IMR-90 (cell line): Measurements from ENCODE around the gene SHLD1. TPM values are rescaled to one million over a fixed set of nuclear protein-coding genes. Genes with fewer than 3 reads are reported as not detected.
"Not testable (repeated sequence)": the region's sequence is repeated elsewhere in the genome, so short reads cannot be mapped to it uniquely, and the experiment has no call there.

Source experiments
- ATAC-seq: fragments of 200-7000 bp; cut with Tn5 transposase; 2 replicates; pipeline ENCODE4 v1.9.1; 2020; ENCODE audit warnings: low read depth, mild to moderate bottlenecking, moderate library complexity
- BruUV-seq: library from RNA; stranded (reverse); fragments of 400-500 nt; replicated peaks from 2 replicates; lab custom pipeline; 2021; lab: Mats Ljungman, UMichigan
- CTCF ChIA-PET: fragments of 300-600 bp; formaldehyde crosslinking; extraction: SDS; loops from one replicate; lab custom pipeline; 2021; ENCODE audit warnings: antibody characterized with exemption; lab: Yijun Ruan, JAX
- POLR2A ChIA-PET: fragments of 300-600 bp; sonication (Branson Sonifier 250); formaldehyde crosslinking; loops from one replicate; lab custom pipeline; 2022; ENCODE audit warnings: antibody characterized with exemption; ENCODE audit not compliant: unreplicated experiment; lab: Charles Lee
- DNase-seq: peaks from one replicate; pipeline ENCODE4 v3.0.0; 2013
- H2AFZ ChIP-seq: replicated peaks from 2 replicates; pipeline ENCODE3; 2013; ENCODE audit warnings: low read length, mild to moderate bottlenecking; ENCODE audit not compliant: poor library complexity
- H2AK5ac ChIP-seq: 2 replicates; pipeline ENCODE4 v1.6.1; 2013; ENCODE audit warnings: low read depth, low read length, inconsistent platforms
- H2AK9ac ChIP-seq: replicated peaks from 2 replicates; pipeline ENCODE3; 2013; ENCODE audit warnings: mild to moderate bottlenecking, low read depth, low read length, moderate library complexity; ENCODE audit not compliant: poor library complexity
- H2BK120ac ChIP-seq: 2 replicates; pipeline ENCODE4 v1.6.1; 2013; ENCODE audit warnings: low read depth, low read length, inconsistent platforms
- H2BK15ac ChIP-seq: 3 replicates; pipeline ENCODE4 v1.6.1; 2013; ENCODE audit warnings: low read depth, low read length, inconsistent platforms
- H2BK20ac ChIP-seq: 2 replicates; pipeline ENCODE4 v1.6.1; 2013; ENCODE audit warnings: low read depth, mild to moderate bottlenecking, inconsistent platforms, low read length, moderate library complexity
- H2BK5ac ChIP-seq: 2 replicates; pipeline ENCODE4 v1.6.1; 2013; ENCODE audit warnings: mild to moderate bottlenecking, low read depth, low read length, inconsistent platforms; ENCODE audit not compliant: poor library complexity, severe bottlenecking
- H3K14ac ChIP-seq: replicated peaks from 2 replicates; pipeline ENCODE4 v1.6.1; 2013; ENCODE audit warnings: low read depth, low read length, inconsistent platforms
- H3K18ac ChIP-seq: 2 replicates; pipeline ENCODE4 v1.6.1; 2013; ENCODE audit warnings: low read depth, low read length, control low read depth
- H3K23ac ChIP-seq: 2 replicates; pipeline ENCODE4 v1.6.1; 2013; ENCODE audit warnings: low read depth, low read length, inconsistent platforms
- H3K27ac ChIP-seq: 2 replicates; pipeline ENCODE4 v1.5.1; 2013; ENCODE audit warnings: mild to moderate bottlenecking, control low read depth, low read length; ENCODE audit not compliant: insufficient read depth
- H3K27me3 ChIP-seq: 2 replicates; pipeline ENCODE4 v1.6.1; 2013; ENCODE audit warnings: low read length; ENCODE audit not compliant: control insufficient read depth, insufficient read depth
- H3K36me3 ChIP-seq: 2 replicates; pipeline ENCODE4 v1.6.1; 2013; ENCODE audit warnings: low read length, mixed read lengths; ENCODE audit not compliant: control insufficient read depth, insufficient read depth
- H3K4ac ChIP-seq: 2 replicates; pipeline ENCODE4 v1.6.1; 2013; ENCODE audit warnings: low read depth, low read length, inconsistent platforms
- H3K4me1 ChIP-seq: 2 replicates; pipeline ENCODE4 v1.6.1; 2013; ENCODE audit warnings: low read length, mixed read lengths; ENCODE audit not compliant: control insufficient read depth, insufficient read depth
- H3K4me2 ChIP-seq: 2 replicates; pipeline ENCODE4 v1.6.1; 2013; ENCODE audit warnings: low read depth, mild to moderate bottlenecking, control low read depth, low read length, moderate library complexity
- H3K4me3 ChIP-seq: 2 replicates; pipeline ENCODE4 v1.5.1; 2013; ENCODE audit warnings: low read depth, mild to moderate bottlenecking, control low read depth, low read length, moderate library complexity; ENCODE audit not compliant: insufficient read depth
- H3K56ac ChIP-seq: 2 replicates; pipeline ENCODE4 v1.6.1; 2013; ENCODE audit warnings: low read length, inconsistent platforms; ENCODE audit not compliant: insufficient read depth; ENCODE audit errors: extremely low read depth
- H3K79me1 ChIP-seq, 2 experiments: 2 replicates each; pipeline ENCODE4 v1.6.1; 2013; ENCODE audit warnings: low read length in 2 of 2, inconsistent platforms in 1 of 2, low read depth in 1 of 2
- H3K9ac ChIP-seq: 2 replicates; pipeline ENCODE4 v1.6.1; 2013; ENCODE audit warnings: low read depth, low read length, control low read depth
- H3K9me1 ChIP-seq: 2 replicates; pipeline ENCODE4 v1.6.1; 2013; ENCODE audit warnings: low read length, inconsistent platforms; ENCODE audit not compliant: insufficient read depth
- H3K9me3 ChIP-seq: 2 replicates; pipeline ENCODE4 v1.6.1; 2013; ENCODE audit warnings: low read length; ENCODE audit not compliant: control insufficient read depth, insufficient read depth
- H4K20me1 ChIP-seq: 2 replicates; pipeline ENCODE4 v1.6.1; 2013; ENCODE audit warnings: low read length, inconsistent platforms; ENCODE audit not compliant: insufficient read depth
- H4K5ac ChIP-seq: 2 replicates; pipeline ENCODE4 v1.6.1; 2013; ENCODE audit warnings: mild to moderate bottlenecking, low read depth, low read length, control low read depth
- H4K8ac ChIP-seq, 2 experiments: 2 replicates each; pipeline ENCODE4 v1.6.1; 2013; ENCODE audit warnings: low read depth in 2 of 2, low read length in 2 of 2, control low read depth in 1 of 2, inconsistent platforms in 1 of 2
- H4K91ac ChIP-seq: 2 replicates; pipeline ENCODE4 v1.6.1; 2013; ENCODE audit warnings: low read depth, low read length, inconsistent platforms; ENCODE audit not compliant: insufficient read depth
- WGBS, 2 experiments: methylation state at CpG; one replicate each; pipeline versions ENCODE4 v1.1.5 to v1.1.7; 2013; ENCODE audit warnings: missing lambda C conversion rate in 2 of 2; ENCODE audit not compliant: insufficient read length in 1 of 2; ENCODE audit errors: extremely low coverage in 2 of 2; 5-methylcytosine and 5-hydroxymethylcytosine counted together
- dilution Hi-C: fragments of 300-500 bp; cut with HindIII; formaldehyde crosslinking; loops from one replicate; pipeline ENCODE4 v1.14.3; 2018; ENCODE audit warnings: low sequenced_read_pairs; ENCODE audit not compliant: unreplicated experiment
- in situ Hi-C: fragments of 300-500 bp; cut with MboI; formaldehyde crosslinking; loops from 3 replicates; pipeline ENCODE4 v1.14.3; 2019; ENCODE audit warnings: low sequenced_read_pairs, inconsistent platforms, mixed read lengths
- intact Hi-C: fragments of 100-400 bp; cut with micrococcal nuclease; formaldehyde crosslinking; loops from 2 replicates; pipeline ENCODE4 v1.10.0; 2022
- polyA plus RNA-seq, 3 experiments: library from polyadenylated mRNA; depleted of rRNA; stranded (reverse); fragments of >200 nt; gene quantifications; 2 replicates each; pipeline ENCODE4 v1.2.3, GENCODE V29; 2012; ENCODE audit warnings: low replicate concordance in 1 of 3
- total RNA-seq: library from RNA; depleted of rRNA; stranded (reverse); fragments of >200 nt; gene quantifications from 2 replicates; pipeline ENCODE4 v1.2.3, GENCODE V29; 2012

The SHLD1 gene
- total and polyA plus RNA-seq, 2 of the 4 experiments (the other 2 are of a cell fraction): 2.6 to 3.0 TPM

DNA sequence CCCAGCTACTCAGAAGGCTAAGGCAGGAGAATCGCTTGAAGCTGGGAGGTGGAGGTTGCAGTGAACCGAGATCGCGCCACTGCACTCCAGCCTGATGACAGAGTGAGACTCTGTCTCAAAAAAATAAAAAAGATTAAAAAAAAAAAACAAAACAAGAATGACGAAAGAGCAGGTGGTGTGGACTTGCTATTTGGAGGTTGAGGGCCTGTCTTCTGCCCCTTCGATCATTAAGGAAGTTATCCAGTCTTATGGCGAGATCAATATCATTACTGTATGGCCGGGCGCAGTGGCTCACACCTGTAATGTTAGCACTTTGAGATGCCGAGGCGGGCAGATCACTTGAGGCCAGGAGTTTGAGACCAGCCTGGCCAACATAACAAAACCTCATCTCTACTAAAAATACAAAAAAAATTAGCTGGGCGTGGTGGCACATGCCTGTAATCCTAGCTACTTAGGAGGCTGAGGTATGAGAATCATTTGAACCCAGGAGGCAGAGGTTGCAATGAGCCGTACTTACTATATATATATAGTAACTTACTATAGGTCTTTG, 53.6 kb downstream of the SHLD1 start:
- H3K14ac ChIP-seq, H2BK5ac ChIP-seq, H2BK15ac ChIP-seq, H2AK5ac ChIP-seq, dilution Hi-C loops, H4K8ac ChIP-seq, BruUV-seq, H3K4me2 ChIP-seq, H3K23ac ChIP-seq, DNase-seq, H2BK120ac ChIP-seq, H4K5ac ChIP-seq, H3K27me3 ChIP-seq, intact Hi-C loops, POLR2A ChIA-PET, H3K4ac ChIP-seq, H3K4me3 ChIP-seq, H4K20me1 ChIP-seq, H2AFZ ChIP-seq, H3K4me1 ChIP-seq, H3K27ac ChIP-seq, in situ Hi-C loops, H2AK9ac ChIP-seq, H3K9me3 ChIP-seq, H3K18ac ChIP-seq, H3K36me3 ChIP-seq, H3K56ac ChIP-seq, H4K91ac ChIP-seq, H2BK20ac ChIP-seq, H3K79me1 ChIP-seq, ATAC-seq, H3K9ac ChIP-seq: not testable (repeated sequence)
- CTCF ChIA-PET: interaction anchor here (0.8 to 1.0 kb wide), 2 partner anchors 11 to 247 kb away, joined by 3 read pairs; no protein-coding TSS in a partner anchor
- WGBS, 2 experiments: 80% methylated on average over 2 of the region's 13 CpGs; no CpG with 5 or more reads in 1 of the 2 experiments
- H3K9me1 ChIP-seq: peaks cover 10% of the 10 kb centered on the region; the same call in 1 of the 2 replicates
